B cell (primary cell): ENCODE results near the gene HOXA9.

ENCODE experiments used
- EZH2 ChIP-seq: IDR thresholded peaks from 2 replicates; pipeline ENCODE4 v1.6.1; 2012; ENCODE audit warnings: borderline replicate concordance, low read depth, mild to moderate bottlenecking, moderate library complexity, low read length; ENCODE audit not compliant: insufficient read depth, poor library complexity, severe bottlenecking
- TF ChIP-seq, protein P1 (sequence below): fragments of 200-600 bp; IDR thresholded peaks from one replicate; pipeline ENCODE4 v1.8.0; 2022; ENCODE audit warnings: antibody characterized with exemption, mild to moderate bottlenecking

DNA sequence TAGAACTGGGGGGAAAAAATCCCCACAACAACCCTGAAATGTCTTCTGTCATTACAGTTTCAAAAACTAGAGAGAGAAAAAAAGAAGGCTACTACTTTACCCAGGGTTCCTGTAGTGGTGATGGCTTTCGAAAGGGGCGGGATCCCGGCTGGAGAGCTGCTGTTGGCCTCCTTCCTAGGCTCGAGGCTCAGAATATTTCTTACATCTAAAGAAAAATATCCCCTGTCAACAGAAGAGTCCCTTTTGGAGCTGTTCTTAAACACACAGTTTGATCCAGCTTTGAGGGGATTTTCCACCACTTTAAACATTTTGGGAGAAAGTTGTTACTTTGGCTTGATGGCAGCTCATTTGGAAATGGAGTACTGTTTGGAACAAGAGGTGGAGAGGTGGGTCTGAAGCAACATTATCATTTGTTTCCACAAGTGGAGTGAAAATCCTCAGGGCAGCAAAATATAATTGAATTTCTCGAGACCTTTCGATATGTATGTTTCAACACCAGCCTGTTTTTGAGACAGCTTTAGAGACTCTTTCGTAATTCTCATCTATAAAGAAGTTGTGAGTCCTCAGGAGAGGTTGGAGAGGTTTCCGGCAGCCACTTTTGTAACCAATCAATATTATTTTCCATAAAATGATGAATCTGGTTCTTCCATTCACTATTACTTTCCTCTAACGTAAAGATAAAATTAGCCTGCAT, 29.5 kb upstream of the HOXA9 start:
- TF ChIP-seq, protein P1, sequence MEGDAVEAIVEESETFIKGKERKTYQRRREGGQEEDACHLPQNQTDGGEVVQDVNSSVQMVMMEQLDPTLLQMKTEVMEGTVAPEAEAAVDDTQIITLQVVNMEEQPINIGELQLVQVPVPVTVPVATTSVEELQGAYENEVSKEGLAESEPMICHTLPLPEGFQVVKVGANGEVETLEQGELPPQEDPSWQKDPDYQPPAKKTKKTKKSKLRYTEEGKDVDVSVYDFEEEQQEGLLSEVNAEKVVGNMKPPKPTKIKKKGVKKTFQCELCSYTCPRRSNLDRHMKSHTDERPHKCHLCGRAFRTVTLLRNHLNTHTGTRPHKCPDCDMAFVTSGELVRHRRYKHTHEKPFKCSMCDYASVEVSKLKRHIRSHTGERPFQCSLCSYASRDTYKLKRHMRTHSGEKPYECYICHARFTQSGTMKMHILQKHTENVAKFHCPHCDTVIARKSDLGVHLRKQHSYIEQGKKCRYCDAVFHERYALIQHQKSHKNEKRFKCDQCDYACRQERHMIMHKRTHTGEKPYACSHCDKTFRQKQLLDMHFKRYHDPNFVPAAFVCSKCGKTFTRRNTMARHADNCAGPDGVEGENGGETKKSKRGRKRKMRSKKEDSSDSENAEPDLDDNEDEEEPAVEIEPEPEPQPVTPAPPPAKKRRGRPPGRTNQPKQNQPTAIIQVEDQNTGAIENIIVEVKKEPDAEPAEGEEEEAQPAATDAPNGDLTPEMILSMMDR = no peak
- TF ChIP-seq EZH2 = no peak
